Activated T-cell treated with anti-CD3 and anti-CD28 coated beads, Interleukin-2, amount 50 U/mL, for 72 hours (primary cell): ENCODE measurements around the gene MOK. TPM values are rescaled to one million over a fixed set of nuclear protein-coding genes. Genes with fewer than 3 reads are reported as not detected.
"Not testable (repeated sequence)": the region's sequence is repeated elsewhere in the genome, so short reads cannot be mapped to it uniquely, and the experiment has no call there.

Experiments
- ATAC-seq, 2 donors: fragments of 150-1000 bp; cut with Tn5 transposase; replicated peaks in 1 of 2; 2 replicates each; pipeline ENCODE4 v1.10.0; 2021; ENCODE audit warnings: moderate library complexity in 2 of 2, mild to moderate bottlenecking in 1 of 2
- DNase-seq, 2 donors: peaks; one replicate each; pipeline ENCODE4 v3.0.0; 2021 to 2022; ENCODE audit warnings: mixed read lengths in 1 of 2
- H3K27ac Mint-ChIP-seq: one replicate; pipeline ENCODE4 v1.8.0; 2022; ENCODE audit warnings: mild to moderate bottlenecking, moderate library complexity, mixed read lengths
- H3K27me3 Mint-ChIP-seq: one replicate; pipeline ENCODE4 v1.8.0; 2022; ENCODE audit warnings: low read depth, mixed read lengths
- H3K36me3 Mint-ChIP-seq, 2 donors: one replicate each; pipeline ENCODE4 v1.8.0; 2022; ENCODE audit warnings: mixed read lengths in 2 of 2, mild to moderate bottlenecking in 1 of 2; ENCODE audit not compliant: insufficient read depth in 2 of 2
- H3K4me1 Mint-ChIP-seq: one replicate; pipeline ENCODE4 v1.8.0; 2022; ENCODE audit warnings: low read depth, mixed read lengths
- H3K4me3 Mint-ChIP-seq, 2 donors: one replicate each; pipeline ENCODE4 v1.8.0; 2022; ENCODE audit warnings: mild to moderate bottlenecking in 2 of 2, mixed read lengths in 2 of 2, moderate library complexity in 2 of 2
- H3K9me3 Mint-ChIP-seq, 2 donors: one replicate each; pipeline ENCODE4 v1.8.0; 2022; ENCODE audit warnings: mixed read lengths in 2 of 2
- total RNA-seq, 2 donors: library from RNA; stranded (reverse); gene quantifications; one replicate each; pipeline ENCODE4 v1.2.3, GENCODE V29; 2022

The MOK gene
- total RNA-seq, 2 donors from 2014 or later, result 2.8 to 5.7 TPM

- H3K4me1 Mint-ChIP-seq, result peaks cover 58% of the 10 kb centered on the region
- ATAC-seq, result peak; percentile 78 to 83
- peaks cover 2% of the 10 kb centered on the region for H3K27me3 Mint-ChIP-seq
- peaks cover 0 to 2% of the 10 kb centered on the region in 2 donors for H3K36me3 Mint-ChIP-seq
- H3K9me3 Mint-ChIP-seq, result no peaks in the 10 kb centered on the region
- DNase-seq, result peak; percentile 95 to 98
- H3K4me3 Mint-ChIP-seq, result peak within 1 kb of the TSS; percentile 92 to 96
- H3K27ac Mint-ChIP-seq, result peak within 1 kb of the TSS; percentile 93
Observed at GRCh38 chr14:102319351-102320032, 14.5 kb upstream of the MOK start, which contains the start of gene ZNF839. TSS of gene ZNF839 (plus strand) at chr14:102319746. CDS start at chr14:102319766, 20 bp downstream.

- Mint-ChIP-seq H3K9me3 (no peaks in the 10 kb centered on the region), H3K4me1 (peaks cover 65% of the 10 kb centered on the region), H3K4me3 (peak overlapping the region; percentile 79 to 90), H3K27me3 (peaks cover 5% of the 10 kb centered on the region), H3K36me3 (peaks cover 0 to 2% of the 10 kb centered on the region in 2 donors), H3K27ac (peak overlapping the region; percentile 91)
- peak in 1 of 2 donors; percentile 0 for ATAC-seq
- peak in 1 of 2 donors; percentile 14 for DNase-seq
Observed at GRCh38 chr14:102318781-102319276, 13.9 kb upstream of the MOK start.

- Mint-ChIP-seq H3K27ac (peak overlapping the region; percentile 100), H3K4me1 (peaks cover 63% of the 10 kb centered on the region), H3K27me3 (peaks cover 5% of the 10 kb centered on the region), H3K4me3 (peak overlapping the region; percentile 79 to 90), H3K36me3 (peaks cover 0 to 2% of the 10 kb centered on the region in 2 donors), H3K9me3 (no peaks in the 10 kb centered on the region)
- ATAC-seq (no peak), DNase-seq (peak; percentile 49 to 50)
Observed at GRCh38 chr14:102317564-102318248, 12.7 kb upstream of the MOK start.

GRCh38 chr14:102316743-102317563, 12.0 kb upstream of the MOK start:
- Mint-ChIP-seq H3K36me3 (peaks cover 0 to 2% of the 10 kb centered on the region in 2 donors), H3K27ac (peak overlapping the region; percentile 100), H3K9me3 (no peaks in the 10 kb centered on the region), H3K27me3 (peaks cover 5% of the 10 kb centered on the region), H3K4me1 (peaks cover 62% of the 10 kb centered on the region), H3K4me3 (peak overlapping the region; percentile 79 to 90)
- ATAC-seq, result peak; percentile 74 to 76
- DNase-seq, result peak; percentile 91 to 99

- Mint-ChIP-seq H3K27ac (peak overlapping the region; percentile 100), H3K9me3 (no peaks in the 10 kb centered on the region), H3K27me3 (peaks cover 5% of the 10 kb centered on the region), H3K4me3 (peak overlapping the region; percentile 79 to 90), H3K36me3 (peaks cover 0 to 2% of the 10 kb centered on the region in 2 donors), H3K4me1 (peaks cover 62% of the 10 kb centered on the region)
- peak; percentile 27 to 37 for DNase-seq
- ATAC-seq, result no peak
Observed at GRCh38 chr14:102316338-102316742, 11.4 kb upstream of the MOK start.

- Mint-ChIP-seq H3K27ac (no peak overlapping the region), H3K4me1 (peaks cover 57% of the 10 kb centered on the region), H3K36me3 (peaks cover 0 to 2% of the 10 kb centered on the region in 2 donors), H3K9me3 (no peaks in the 10 kb centered on the region), H3K27me3 (peaks cover 5% of the 10 kb centered on the region), H3K4me3 (peak overlapping the region; percentile 93 to 99)
- DNase-seq (no peak), ATAC-seq (no peak)
Observed at GRCh38 chr14:102315121-102315520, 10.2 kb upstream of the MOK start.

GRCh38 chr14:102314242-102315011, 9.5 kb upstream of the MOK start:
- H3K27me3 Mint-ChIP-seq, result peaks cover 5% of the 10 kb centered on the region
- H3K36me3 Mint-ChIP-seq, result peaks cover 0 to 2% of the 10 kb centered on the region in 2 donors
- H3K9me3 Mint-ChIP-seq, result no peaks in the 10 kb centered on the region
- H3K4me1 Mint-ChIP-seq, result peaks cover 57% of the 10 kb centered on the region
- DNase-seq (peak; percentile 86 to 88), ATAC-seq (peak; percentile 69 to 72)
- peak overlapping the region; percentile 93 to 99 for H3K4me3 Mint-ChIP-seq
- H3K27ac Mint-ChIP-seq, result peak overlapping the region; percentile 38

GRCh38 chr14:102303664-102304063, 1.3 kb downstream of the MOK start:
- Mint-ChIP-seq H3K27ac (peak overlapping the region; percentile 37), H3K36me3 (peaks cover 0 to 2% of the 10 kb centered on the region in 2 donors), H3K4me3 (peak overlapping the region; percentile 6 to 71), H3K4me1 (peaks cover 6% of the 10 kb centered on the region), H3K27me3 (no peaks in the 10 kb centered on the region), H3K9me3 (no peaks in the 10 kb centered on the region)
- DNase-seq (no peak), ATAC-seq (no peak)

GRCh38 chr14:102298303-102299070, 6.5 kb downstream of the MOK start:
- H3K9me3 Mint-ChIP-seq, DNase-seq, H3K4me1 Mint-ChIP-seq, H3K27me3 Mint-ChIP-seq, H3K27ac Mint-ChIP-seq, H3K36me3 Mint-ChIP-seq, ATAC-seq: not testable (repeated sequence)
- H3K4me3 Mint-ChIP-seq, result peak overlapping the region in 1 of 2 donors; percentile 58

- Mint-ChIP-seq H3K27ac (no peak overlapping the region), H3K4me1 (no peaks in the 10 kb centered on the region), H3K4me3 (no peak overlapping the region), H3K36me3 (no peaks in the 10 kb centered on the region), H3K9me3 (no peaks in the 10 kb centered on the region), H3K27me3 (no peaks in the 10 kb centered on the region)
- DNase-seq (no peak), ATAC-seq (no peak)
Observed at GRCh38 chr14:102297436-102298170, 7.4 kb downstream of the MOK start.

- Mint-ChIP-seq H3K36me3 (no peaks in the 10 kb centered on the region), H3K4me3 (no peak overlapping the region), H3K27ac (no peak overlapping the region), H3K9me3 (no peaks in the 10 kb centered on the region), H3K27me3 (no peaks in the 10 kb centered on the region), H3K4me1 (no peaks in the 10 kb centered on the region)
- DNase-seq (no peak), ATAC-seq (no peak)
Observed at GRCh38 chr14:102295270-102295669, 9.7 kb downstream of the MOK start.
